ENCODE results near the gene SEPTIN12.

GRCh38 chr16:4796982-4797804, 9.0 kb upstream of the SEPTIN12 start:
- TF ChIP-seq CTCF (IDR thresholded peaks at IDR 0.05; ENCODE audit: low read length) (no peak), EZH2 (IDR thresholded peaks at IDR 0.05; ENCODE audit: borderline replicate concordance, low read length) (no peak)

All from OCI-LY1 (cell line).